DOHH2 (cell line): Measurements from ENCODE around the gene TBC1D2.

ENCODE experiments used
- H3F3A ChIP-seq: fragments of 200-600 bp; sonication (generic), shearing (Covaris generic); 2 replicates; pipeline ENCODE4 v1.6.0; 2016; ENCODE audit warnings: antibody characterized with exemption, mild to moderate bottlenecking; ENCODE audit not compliant: control insufficient read depth, insufficient read depth
- H3K27ac ChIP-seq: fragments of 200-600 bp; sonication (generic); 2 replicates; pipeline ENCODE4 v1.5.1; 2014; ENCODE audit warnings: low read depth, mild to moderate bottlenecking, low read length, moderate library complexity
- H3K27me3 ChIP-seq: fragments of 200-600 bp; sonication (generic); 2 replicates; pipeline ENCODE4 v1.6.1; 2014; ENCODE audit warnings: mild to moderate bottlenecking, low read length, mixed read lengths; ENCODE audit not compliant: control insufficient read depth
- H3K36me3 ChIP-seq: fragments of 200-600 bp; sonication (generic); 2 replicates; pipeline ENCODE4 v1.6.1; 2014; ENCODE audit warnings: mild to moderate bottlenecking, low read length, moderate library complexity, mixed read lengths; ENCODE audit not compliant: control insufficient read depth
- H3K4me1 ChIP-seq: fragments of 200-600 bp; sonication (generic); 2 replicates; pipeline ENCODE4 v1.6.1; 2014; ENCODE audit warnings: mild to moderate bottlenecking, low read length, mixed read lengths; ENCODE audit not compliant: control insufficient read depth
- H3K4me2 ChIP-seq: fragments of 200-600 bp; sonication (generic); 2 replicates; pipeline ENCODE4 v1.6.0; 2014; ENCODE audit warnings: mild to moderate bottlenecking, low read length, moderate library complexity
- H3K4me3 ChIP-seq: fragments of 200-600 bp; sonication (generic); 2 replicates; pipeline ENCODE4 v1.5.1; 2014; ENCODE audit warnings: mild to moderate bottlenecking, low read length, mixed read lengths
- H3K79me2 ChIP-seq: fragments of 200-600 bp; sonication (generic); 2 replicates; pipeline ENCODE4 v1.6.1; 2014; ENCODE audit warnings: mild to moderate bottlenecking, low read length, mixed read lengths; ENCODE audit not compliant: control insufficient read depth
- H3K9me2 ChIP-seq: fragments of 200-600 bp; sonication (generic); replicated peaks from 2 replicates; pipeline ENCODE4 v1.6.1; 2014; ENCODE audit warnings: mild to moderate bottlenecking, low read length, mixed read lengths; ENCODE audit not compliant: control insufficient read depth
- H3K9me3 ChIP-seq: fragments of 200-600 bp; sonication (generic); 2 replicates; pipeline ENCODE4 v1.6.1; 2014; ENCODE audit warnings: antibody characterized with exemption, low read length, mixed read lengths; ENCODE audit not compliant: control insufficient read depth, insufficient read depth
- H4K20me1 ChIP-seq: fragments of 200-600 bp; sonication (generic); 2 replicates; pipeline ENCODE4 v1.6.0; 2014; ENCODE audit warnings: low read depth, mild to moderate bottlenecking, antibody characterized with exemption, low read length, moderate library complexity; ENCODE audit not compliant: control insufficient read depth, insufficient read depth
- CTCF ChIP-seq: fragments of 200-600 bp; sonication (generic); IDR thresholded peaks from one replicate; pipeline ENCODE4 v1.5.1; 2014; ENCODE audit warnings: antibody characterized with exemption, mild to moderate bottlenecking, low read depth, low read length; ENCODE audit not compliant: poor library complexity, severe bottlenecking
- EZH2phosphoT487 ChIP-seq: fragments of 200-600 bp; sonication (generic); IDR thresholded peaks from 2 replicates; pipeline ENCODE4 v1.6.1; 2017; ENCODE audit warnings: borderline replicate concordance, mild to moderate bottlenecking, antibody characterized with exemption, low read length, moderate library complexity, mixed read lengths

Gene TBC1D2

GRCh38 chr9:98229620-98230019 is 25.8 kb downstream of the TBC1D2 start:
- Histone ChIP-seq H4K20me1 (no peaks in the 10 kb centered on the region), H3K4me3 (no peak overlapping the region), H3K27me3 (no peaks in the 10 kb centered on the region), H3K4me2 (no peak overlapping the region), H3K79me2 (no peaks in the 10 kb centered on the region), H3K4me1 (no peaks in the 10 kb centered on the region), H3K27ac (no peak overlapping the region), H3K9me2 (no peaks in the 10 kb centered on the region), H3K9me3 (no peaks in the 10 kb centered on the region), H3F3A (no peaks in the 10 kb centered on the region), H3K36me3 (no peaks in the 10 kb centered on the region)
- TF ChIP-seq EZH2phosphoT487 = no peak
- no peak for TF ChIP-seq CTCF

DNA sequence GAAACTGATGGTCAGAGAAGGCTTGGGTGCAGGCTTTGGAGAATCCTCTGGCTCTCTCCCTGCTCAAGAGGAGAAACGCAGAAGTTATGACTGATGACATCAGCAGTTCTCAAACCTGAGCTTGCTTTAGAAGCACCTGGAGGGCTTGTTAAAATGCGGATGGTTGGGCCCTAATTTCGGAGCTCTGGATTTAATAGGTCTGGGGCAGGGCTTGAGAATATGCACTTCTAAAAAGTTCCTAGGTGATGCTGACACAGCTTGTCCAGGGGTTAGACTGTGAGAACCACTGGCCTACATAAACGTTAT is 26.4 kb downstream of the TBC1D2 start:
- Histone ChIP-seq H3K4me3 (no peak overlapping the region), H3K9me2 (no peaks in the 10 kb centered on the region), H3K4me2 (no peak overlapping the region), H4K20me1 (no peaks in the 10 kb centered on the region), H3K4me1 (no peaks in the 10 kb centered on the region), H3K27ac (no peak overlapping the region), H3K27me3 (no peaks in the 10 kb centered on the region), H3K36me3 (no peaks in the 10 kb centered on the region), H3K9me3 (no peaks in the 10 kb centered on the region), H3K79me2 (no peaks in the 10 kb centered on the region), H3F3A (no peaks in the 10 kb centered on the region)
- TF ChIP-seq CTCF (no peak), EZH2phosphoT487 (no peak)

GRCh38 chr9:98228392-98229089 is 26.9 kb downstream of the TBC1D2 start:
- Histone ChIP-seq H3K27me3 (no peaks in the 10 kb centered on the region), H3K27ac (no peak overlapping the region), H3K9me3 (no peaks in the 10 kb centered on the region), H3K79me2 (no peaks in the 10 kb centered on the region), H3K4me2 (no peak overlapping the region), H3K4me3 (no peak overlapping the region), H3F3A (no peaks in the 10 kb centered on the region), H4K20me1 (no peaks in the 10 kb centered on the region), H3K4me1 (no peaks in the 10 kb centered on the region), H3K36me3 (no peaks in the 10 kb centered on the region), H3K9me2 (no peaks in the 10 kb centered on the region)
- TF ChIP-seq CTCF = no peak
- no peak for TF ChIP-seq EZH2phosphoT487
